Parietal lobe (tissue), 2 donors: Measurements from ENCODE around the gene FLAD1. TPM values are rescaled to one million over a fixed set of nuclear protein-coding genes. Genes with fewer than 3 reads are reported as not detected.

ENCODE experiments used
- small RNA-seq: library from RNA; depleted of rRNA; stranded (forward); fragments of <200 nt; gene quantifications from one replicate; pipeline ENCODE3, GENCODE V24; 2014; ENCODE audit warnings: low replicate concordance
- total RNA-seq: library from RNA; depleted of rRNA; stranded (reverse); fragments of >200 nt; gene quantifications from one replicate; pipeline ENCODE4 v1.2.3, GENCODE V29; 2014

FLAD1 gene
- total RNA-seq = 23.8 TPM

DNA sequence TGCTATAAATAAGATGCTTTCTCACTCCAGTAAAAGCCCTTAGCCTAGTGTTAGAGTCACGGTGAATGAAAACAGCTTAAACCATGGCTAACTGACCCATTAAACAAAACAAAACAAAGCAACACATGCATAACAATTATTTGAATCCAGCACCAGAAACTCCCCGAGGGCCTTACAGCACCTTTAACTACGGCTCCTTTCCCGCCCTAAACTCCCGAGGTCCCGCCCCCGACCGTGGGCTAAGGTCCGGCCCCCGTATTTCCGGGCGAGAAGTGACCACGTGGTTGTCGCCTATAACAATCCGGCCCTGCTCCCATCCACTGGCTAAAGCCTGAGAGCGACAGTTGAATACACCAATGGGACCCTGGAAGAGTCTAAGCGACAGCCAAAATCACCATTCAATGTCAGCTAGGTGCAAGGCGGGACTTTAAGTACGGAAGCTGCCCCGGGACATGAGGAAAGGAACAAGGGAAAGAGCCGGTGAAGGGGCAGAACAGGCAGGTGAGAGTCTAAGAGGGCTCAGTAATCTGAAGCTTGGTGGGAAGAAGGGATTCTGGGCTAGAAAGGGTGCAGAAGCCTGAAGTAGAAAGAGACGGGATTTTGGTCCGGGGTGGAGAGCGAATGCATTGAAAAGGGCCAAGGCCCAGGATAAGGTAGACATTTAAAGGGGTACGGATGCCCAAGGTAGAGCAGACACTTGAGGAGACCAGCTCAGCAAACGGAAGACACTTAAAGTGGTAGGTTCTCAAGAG lies at the start of gene FLAD1:
TSS of gene FLAD1 (plus strand) at position 448 of the 752 bp plus-strand sequence. CDS start 351 bp downstream, outside the sequence.

DNA sequence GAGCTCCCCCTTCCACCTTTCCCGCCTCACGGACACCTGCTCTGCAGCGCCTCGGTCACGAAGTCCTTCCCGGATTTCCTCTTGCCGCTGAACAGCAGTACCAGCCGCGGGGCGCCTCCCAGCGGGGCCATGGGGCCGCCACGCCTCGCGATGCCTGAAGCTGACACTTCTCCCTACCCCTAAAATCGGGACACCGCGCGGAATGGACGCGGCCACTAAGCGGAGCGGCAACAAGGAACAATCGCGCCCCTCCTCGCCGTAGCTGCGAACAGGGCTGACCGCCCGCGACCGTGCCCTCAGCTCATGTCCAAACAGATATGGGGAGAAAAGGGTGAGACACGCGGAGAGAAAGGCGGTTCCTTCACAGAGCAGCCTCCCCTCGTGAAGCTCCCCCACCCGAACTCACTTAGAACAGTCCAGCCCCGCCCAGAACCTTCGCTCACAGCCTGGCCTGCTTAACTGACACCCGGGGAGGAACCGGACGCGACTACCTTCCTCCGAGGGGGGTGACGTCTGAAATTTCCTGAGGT lies 46.5 kb upstream of the FLAD1 start, which contains the start of gene PMVK:
TSS of gene PMVK (minus strand) at position 165 of the 530 bp plus-strand sequence. CDS start at position 131, 34 bp downstream.

DNA sequence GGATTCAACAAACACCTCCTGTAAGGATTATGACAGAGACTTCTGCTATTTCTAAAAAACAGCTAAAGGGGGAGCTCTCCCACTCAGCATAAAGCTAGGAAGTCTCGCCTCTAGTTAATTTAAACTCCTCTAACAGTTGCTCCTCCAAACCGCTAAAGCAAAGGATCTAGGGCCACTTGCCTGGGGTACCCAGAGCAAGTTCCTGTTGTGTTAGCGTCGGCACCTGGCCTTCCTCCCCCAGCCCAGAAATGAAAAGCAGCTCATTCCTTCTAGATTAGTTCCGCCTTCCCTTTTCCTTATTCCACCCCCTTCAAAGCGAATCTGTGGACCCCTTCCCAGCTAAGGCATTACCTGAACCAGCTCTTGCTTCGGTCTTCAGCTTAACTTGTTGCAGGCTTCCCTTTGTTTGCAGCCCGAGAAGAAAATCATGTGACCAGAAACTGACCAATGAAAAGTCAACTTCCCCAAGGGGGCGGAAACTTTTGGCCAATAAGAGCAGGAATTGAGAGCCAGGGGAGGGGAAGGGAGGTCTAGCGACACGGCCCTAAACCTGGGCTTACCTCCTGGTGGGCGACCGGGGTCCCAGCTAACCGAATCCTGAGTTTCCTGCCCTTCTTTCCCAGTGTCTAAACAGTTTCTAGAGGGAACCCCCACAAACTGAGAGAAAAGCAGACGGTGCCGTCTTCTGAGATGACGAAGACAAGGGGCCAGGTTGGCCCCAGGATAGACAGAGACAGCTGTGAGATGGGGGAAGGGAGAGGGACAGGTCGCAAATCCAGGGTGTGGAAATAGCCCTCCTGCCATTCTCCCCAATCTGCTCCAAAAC lies 27.2 kb upstream of the FLAD1 start, which contains the start of gene PBXIP1:
TSS of gene PBXIP1 (minus strand) at position 382 of the 826 bp plus-strand sequence. CDS start 2,378 bp downstream, outside the sequence.

DNA sequence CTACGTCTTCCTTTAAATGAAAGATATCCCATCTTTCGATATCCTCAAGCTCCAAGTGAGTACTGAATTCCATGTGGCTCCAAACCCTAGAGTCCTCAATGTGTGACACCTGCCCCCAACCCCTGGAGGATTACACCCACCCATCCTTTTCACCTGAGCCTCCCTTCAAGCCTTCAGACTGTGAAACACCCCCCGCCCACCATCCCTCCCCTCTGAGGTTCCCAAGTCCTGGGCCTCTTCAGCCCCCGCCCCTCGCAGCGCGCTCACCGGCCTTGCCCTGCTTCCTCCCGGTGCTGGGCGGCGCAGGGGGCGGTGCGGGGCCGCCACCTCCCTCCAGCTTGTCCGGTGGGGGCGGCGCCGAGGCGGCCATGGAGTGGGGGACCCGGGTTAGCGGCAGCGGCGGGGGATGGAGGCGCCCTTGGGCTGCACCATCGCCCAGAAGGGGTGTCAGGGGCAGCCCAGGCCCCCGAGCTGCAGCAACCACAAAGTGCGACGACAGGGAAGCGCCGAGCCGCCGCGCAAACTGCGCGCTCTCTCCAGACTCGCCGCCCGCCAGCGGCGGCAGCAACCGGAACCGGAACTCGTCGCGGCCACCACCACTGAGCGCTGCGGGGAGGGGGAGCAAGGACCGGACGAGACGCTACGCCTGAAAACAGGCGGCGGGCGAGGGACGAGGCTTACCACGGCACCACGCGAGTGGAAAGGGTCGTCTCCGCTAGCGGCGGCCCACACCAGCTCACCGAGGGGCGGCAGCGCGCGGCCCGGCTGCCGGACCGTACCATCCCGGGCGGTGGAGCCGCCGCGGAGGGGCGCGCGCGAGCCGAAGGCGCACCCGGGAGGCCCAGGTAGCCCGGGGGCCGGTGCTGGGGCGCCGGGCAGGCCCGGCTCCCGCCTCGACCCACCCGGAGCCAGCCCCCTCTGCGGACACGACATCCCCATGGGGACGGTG lies 21.7 kb upstream of the FLAD1 start, which contains the start of gene PYGO2:
TSS of gene PYGO2 (minus strand) at position 576 of the 949 bp plus-strand sequence. CDS start at position 370, 206 bp downstream.

DNA sequence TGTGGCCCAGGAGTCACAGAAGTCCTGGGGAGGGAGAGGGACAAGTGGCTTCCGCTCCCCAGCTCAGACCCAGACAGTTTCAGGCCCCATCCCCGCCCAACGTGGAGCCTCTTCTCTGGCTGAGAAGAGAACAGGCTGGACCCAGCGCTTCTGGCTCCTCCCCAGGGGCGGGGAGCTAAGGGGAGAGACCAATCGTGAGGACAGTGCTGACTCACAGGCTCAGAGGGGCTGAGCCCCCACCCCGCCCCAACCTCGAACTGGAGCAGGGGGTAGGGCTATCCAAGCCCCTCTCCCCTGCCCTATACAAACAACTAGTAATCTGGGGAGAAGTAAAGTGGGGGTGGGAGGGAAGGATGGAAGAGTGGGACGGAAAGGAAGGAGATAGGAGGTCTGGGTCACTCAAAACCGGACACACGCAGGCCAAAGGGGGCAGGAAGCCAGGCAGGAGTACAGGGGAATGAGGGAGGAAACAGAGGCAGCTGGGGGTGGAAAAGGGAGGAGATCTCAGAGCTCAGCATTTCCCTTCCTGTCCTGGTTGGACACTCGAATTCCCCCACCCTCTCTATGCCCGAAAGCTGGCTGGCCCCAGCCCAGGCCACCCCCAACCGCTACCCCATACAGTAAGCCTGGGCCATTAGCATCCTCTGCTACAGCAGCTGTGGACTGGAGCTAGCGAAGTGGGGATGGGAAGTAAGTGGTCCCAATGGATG lies 12.4 kb upstream of the FLAD1 start, which contains the start of gene SHC1:
TSS of gene SHC1 (minus strand) at position 117 of the 710 bp plus-strand sequence. CDS start 221 bp downstream, outside the sequence.

DNA sequence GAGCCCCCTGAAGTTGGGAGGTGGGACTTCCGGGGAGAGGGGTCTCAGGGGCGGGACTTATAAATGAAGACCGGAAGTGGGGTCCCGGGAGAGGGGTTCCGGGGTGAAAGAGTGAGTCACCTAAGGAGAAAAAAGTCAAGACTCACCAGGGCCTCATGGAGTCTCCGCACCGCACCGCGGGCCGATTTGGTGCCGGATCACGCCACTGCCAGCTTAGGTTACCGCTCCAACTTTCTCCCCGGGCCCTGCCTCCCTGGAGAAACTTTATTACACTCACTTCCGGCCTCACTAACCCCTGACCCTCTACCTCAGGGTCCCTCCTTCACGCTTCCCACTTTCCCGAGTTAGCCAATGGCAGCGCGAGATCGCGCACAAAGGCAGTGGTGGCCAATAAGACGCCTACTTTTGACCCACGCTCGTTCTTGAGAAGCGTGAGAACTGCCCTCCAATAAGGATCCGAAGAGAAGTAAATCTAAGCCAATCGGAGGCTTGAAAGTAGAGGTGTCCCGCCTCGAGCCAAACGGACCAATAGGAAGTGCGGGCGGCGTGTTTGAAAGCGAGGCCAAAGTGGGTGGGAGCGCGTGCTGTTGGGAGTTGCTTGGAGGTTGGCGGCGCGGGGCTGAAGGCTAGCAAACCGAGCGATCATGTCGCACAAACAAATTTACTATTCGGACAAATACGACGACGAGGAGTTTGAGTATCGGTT lies 8.9 kb upstream of the FLAD1 start, which contains the start of gene CKS1B:
TSS of gene CKS1B (plus strand) at position 580 of the 706 bp plus-strand sequence. CDS start at position 645, 65 bp downstream.

DNA sequence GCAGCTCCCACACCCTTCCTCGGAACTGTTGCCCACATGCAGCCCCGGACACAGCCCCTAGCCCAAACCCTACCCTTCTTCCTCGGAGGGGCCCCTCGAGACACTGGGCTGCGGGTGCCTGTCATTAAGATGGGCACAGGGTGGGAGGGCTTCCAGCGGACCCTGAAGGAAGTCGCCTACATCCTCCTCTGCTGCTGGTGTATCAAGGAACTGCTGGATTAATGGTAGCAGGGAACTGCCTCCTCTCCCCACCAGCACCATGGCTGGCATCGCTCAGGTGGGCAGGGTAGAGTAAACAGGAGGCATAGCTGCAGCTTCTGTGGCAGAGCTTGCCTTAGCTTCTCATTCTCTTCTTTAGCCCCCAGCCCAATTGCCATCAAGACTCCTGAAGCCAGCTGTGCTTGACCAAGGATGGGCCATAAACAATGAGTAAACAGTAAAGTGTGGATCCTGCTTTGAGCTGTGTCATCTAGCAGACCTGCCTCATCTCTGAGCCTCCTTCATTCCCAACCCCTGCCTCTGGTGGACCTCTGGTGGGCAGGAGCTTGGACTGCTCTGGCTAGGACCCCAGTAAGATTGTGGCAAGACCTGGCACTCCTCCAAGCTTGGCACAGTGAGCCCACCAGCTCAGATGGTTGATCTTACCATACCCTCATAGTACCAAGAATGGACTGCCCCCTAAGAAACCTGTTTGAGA lies 10.6 kb downstream of the FLAD1 start, which contains the start of gene LENEP:
TSS of gene LENEP (plus strand) at position 15 of the 697 bp plus-strand sequence. CDS start at position 37, 22 bp downstream.

DNA sequence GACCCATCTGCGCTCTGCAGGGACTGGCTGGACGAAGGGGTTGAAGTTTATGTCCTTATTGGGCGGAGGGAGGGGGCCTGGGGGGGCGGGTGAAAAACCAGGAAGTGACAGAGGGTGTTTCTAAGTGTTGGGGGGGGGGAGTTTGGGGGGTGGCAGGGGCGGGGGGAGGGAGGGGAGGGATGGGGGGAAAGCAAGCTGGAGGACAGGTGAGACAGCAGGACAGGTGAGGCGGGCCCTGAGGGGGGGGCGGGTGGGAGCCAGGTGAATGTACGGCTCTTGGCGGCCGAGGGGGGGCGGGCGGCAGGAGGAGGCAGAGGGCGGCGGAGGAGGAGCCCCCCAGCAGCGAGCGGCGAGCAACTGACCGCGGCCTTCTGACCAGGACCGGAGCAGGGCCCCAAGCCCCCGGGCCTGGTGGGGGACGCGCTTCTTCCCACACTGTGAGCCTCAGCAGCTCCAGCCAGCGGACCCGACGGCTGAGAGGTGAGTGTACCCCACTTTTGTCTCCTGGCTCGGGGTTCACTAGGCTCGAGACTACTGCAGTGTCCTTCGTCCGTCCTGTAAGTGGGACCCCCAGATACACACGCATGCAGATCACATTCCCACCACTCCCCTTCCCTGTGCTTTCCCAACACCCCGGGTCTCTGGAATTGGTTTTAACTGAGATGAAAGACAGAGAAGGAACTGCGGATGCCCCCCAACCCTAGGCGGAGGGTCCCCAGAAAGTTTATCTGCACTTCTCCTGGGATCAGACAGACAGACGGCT lies 19.5 kb downstream of the FLAD1 start, which contains the start of gene ZBTB7B:
TSS of gene ZBTB7B (plus strand) at position 339 of the 763 bp plus-strand sequence. CDS start 11,859 bp downstream, outside the sequence.

DNA sequence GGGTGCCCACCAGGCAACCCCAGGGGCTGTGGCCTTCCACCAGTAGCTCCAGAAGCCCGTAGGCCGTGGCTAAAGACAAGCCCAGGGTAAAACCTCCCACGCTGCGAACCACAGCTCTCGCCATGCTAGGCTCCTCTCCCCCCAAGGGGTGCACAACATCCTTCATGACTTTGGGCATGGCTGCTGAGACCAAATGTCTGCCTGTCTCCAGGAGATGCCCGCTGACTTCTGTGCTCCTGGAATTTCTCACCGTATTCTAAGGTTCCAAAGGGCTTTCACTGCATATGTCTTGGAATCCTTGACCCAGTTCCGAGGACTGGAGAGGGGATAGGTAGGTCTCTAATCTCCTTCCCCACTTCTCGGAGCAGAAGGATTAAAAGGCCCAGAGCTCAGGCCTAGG lies 50.4 kb downstream of the FLAD1 start, which contains the start of the genes DCST1 and DCST2:
TSS of gene DCST1 (plus strand) at position 301 of the 400 bp plus-strand sequence. CDS start 213 bp downstream, outside the sequence.
TSS of gene DCST2 (minus strand) at position 258 of the 400 bp plus-strand sequence. CDS start at position 178, 80 bp downstream.

Small RNA genes lying within 50 kb of the gene (small RNA-seq; reads per million reads assigned to genes)
- gene MIR4258 (not detected), gene RF00017 (not detected)

Other genes with a start within 250 kb of the FLAD1 start
- 13.1 TPM for gene KCNN3, start 113.1 kb upstream of the FLAD1 start, total RNA-seq
- 15.0 TPM for gene PMVK, start 46.6 kb upstream of the FLAD1 start, total RNA-seq
- 20.0 TPM for gene PBXIP1, start 27.2 kb upstream of the FLAD1 start, total RNA-seq
- gene PYGO2, start 21.6 kb upstream of the FLAD1 start, total RNA-seq = 15.0 TPM
- gene SHC1, start 12.6 kb upstream of the FLAD1 start, total RNA-seq = 8.8 TPM
- gene CKS1B, start 8.7 kb upstream of the FLAD1 start, total RNA-seq = 15.0 TPM
- 2.5 TPM for gene LENEP, start 10.2 kb downstream of the FLAD1 start, total RNA-seq
- gene ZBTB7B, start 19.5 kb downstream of the FLAD1 start, total RNA-seq = 0.94 TPM
- gene DCST2, start 50.4 kb downstream of the FLAD1 start, total RNA-seq = not detected
- not detected for gene DCST1, start 50.5 kb downstream of the FLAD1 start, total RNA-seq
- 27.9 TPM for gene ADAM15, start 68.0 kb downstream of the FLAD1 start, total RNA-seq
- 0.63 TPM for gene EFNA4, start 80.4 kb downstream of the FLAD1 start, total RNA-seq
- gene EFNA3, start 95.5 kb downstream of the FLAD1 start, total RNA-seq = 11.3 TPM
- 5.6 TPM for gene EFNA1, start 144.5 kb downstream of the FLAD1 start, total RNA-seq
- 7.5 TPM for gene SLC50A1, start 152.5 kb downstream of the FLAD1 start, total RNA-seq
- gene DPM3, start 157.2 kb downstream of the FLAD1 start, total RNA-seq = 12.5 TPM
- 37.2 TPM for gene KRTCAP2, start 190.0 kb downstream of the FLAD1 start, total RNA-seq
- 36.3 TPM for gene TRIM46, start 190.5 kb downstream of the FLAD1 start, total RNA-seq
- 17.2 TPM for gene THBS3, start 224.6 kb downstream of the FLAD1 start, total RNA-seq
- 16.6 TPM for gene MTX1, start 225.4 kb downstream of the FLAD1 start, total RNA-seq